Caco-2 (cell line): Measurements from ENCODE around the gene KDM3B. TPM values are rescaled to one million over a fixed set of nuclear protein-coding genes. Genes with fewer than 3 reads are reported as not detected.

Experiments
- BruUV-seq: library from RNA; stranded (reverse); fragments of 400-500 nt; replicated peaks from 2 replicates; lab custom pipeline; 2021; lab: Mats Ljungman, UMichigan
- CTCF ChIA-PET: fragments of 300-600 bp; sonication (Branson Sonifier 250); formaldehyde crosslinking; loops from one replicate; lab custom pipeline; 2022; ENCODE audit warnings: antibody characterized with exemption; lab: Charles Lee
- POLR2A ChIA-PET: fragments of 300-600 bp; sonication (Branson Sonifier 250); formaldehyde crosslinking; loops from one replicate; lab custom pipeline; 2022; ENCODE audit warnings: antibody characterized with exemption; lab: Charles Lee
- DNase-seq, 2 experiments: peaks; one replicate each; pipeline versions ENCODE4 v3.0.0 to v3.0.0-alpha.2; 2020 to 2022
- H3K27me3 ChIP-seq: replicated peaks from 2 replicates; pipeline ENCODE4 v1.6.0; 2011; ENCODE audit warnings: low read length; ENCODE audit not compliant: control insufficient read depth, insufficient read depth
- H3K36me3 ChIP-seq: 2 replicates; pipeline ENCODE4 v1.5.1; 2011; ENCODE audit warnings: low read length; ENCODE audit not compliant: control insufficient read depth, insufficient read depth
- H3K4me1 ChIP-seq: fragments of 250-450 bp; sonication (Bioruptor Pico); 2 replicates; pipeline ENCODE4 v1.5.1; 2020; ENCODE audit warnings: mild to moderate bottlenecking
- H3K4me3 ChIP-seq: 2 replicates; pipeline ENCODE4 v1.5.1; 2011; ENCODE audit warnings: low read depth, mild to moderate bottlenecking, control low read depth, low read length
- H3K9me3 ChIP-seq: fragments of 250-450 bp; sonication (Bioruptor Pico); 2 replicates; pipeline ENCODE4 v1.5.1; 2020; ENCODE audit warnings: mild to moderate bottlenecking, moderate library complexity
- H3K27ac Mint-ChIP-seq: one replicate; pipeline ENCODE4 v1.8.0; 2022; ENCODE audit warnings: mixed read lengths; ENCODE audit not compliant: unreplicated experiment
- H3K27me3 Mint-ChIP-seq: one replicate; pipeline ENCODE4 v1.8.0; 2022; ENCODE audit warnings: mixed read lengths; ENCODE audit not compliant: insufficient read depth, unreplicated experiment
- H3K36me3 Mint-ChIP-seq: one replicate; pipeline ENCODE4 v1.8.0; 2022; ENCODE audit warnings: mild to moderate bottlenecking, mixed read lengths; ENCODE audit not compliant: insufficient read depth, unreplicated experiment
- H3K4me1 Mint-ChIP-seq: one replicate; pipeline ENCODE4 v1.8.0; 2022; ENCODE audit warnings: low read depth, mixed read lengths; ENCODE audit not compliant: unreplicated experiment
- H3K4me3 Mint-ChIP-seq: one replicate; pipeline ENCODE4 v1.8.0; 2022; ENCODE audit warnings: mild to moderate bottlenecking, moderate library complexity, mixed read lengths; ENCODE audit not compliant: unreplicated experiment
- H3K9me3 Mint-ChIP-seq: one replicate; pipeline ENCODE4 v1.8.0; 2022; ENCODE audit warnings: mixed read lengths; ENCODE audit not compliant: unreplicated experiment
- intact Hi-C: fragments of 100-400 bp; cut with micrococcal nuclease; formaldehyde crosslinking; loops from one replicate; pipeline ENCODE4 v1.10.0; 2022; ENCODE audit not compliant: unreplicated experiment
- total RNA-seq: library from RNA; stranded (reverse); gene quantifications from 2 replicates; pipeline ENCODE4 v1.2.3, GENCODE V29; 2022
- TF ChIP-seq, protein P1 (sequence below), 2 experiments: fragments of 200-600 bp in 1 of 2; IDR thresholded peaks; 1 replicate in 1 of 2; 2 replicates in 1 of 2; pipeline versions ENCODE4 v1.5.1 to v1.8.0; 2011 to 2022; ENCODE audit warnings: antibody characterized with exemption in 1 of 2, control low read depth in 1 of 2, inconsistent platforms in 1 of 2, low read depth in 1 of 2, low read length in 1 of 2, mild to moderate bottlenecking in 1 of 2, moderate library complexity in 1 of 2; ENCODE audit not compliant: insufficient read depth in 1 of 2, severe bottlenecking in 1 of 2, unreplicated experiment in 1 of 2

The KDM3B gene
- total RNA-seq, 1 experiment from 2014 or later, result 71.8 TPM

DNA sequence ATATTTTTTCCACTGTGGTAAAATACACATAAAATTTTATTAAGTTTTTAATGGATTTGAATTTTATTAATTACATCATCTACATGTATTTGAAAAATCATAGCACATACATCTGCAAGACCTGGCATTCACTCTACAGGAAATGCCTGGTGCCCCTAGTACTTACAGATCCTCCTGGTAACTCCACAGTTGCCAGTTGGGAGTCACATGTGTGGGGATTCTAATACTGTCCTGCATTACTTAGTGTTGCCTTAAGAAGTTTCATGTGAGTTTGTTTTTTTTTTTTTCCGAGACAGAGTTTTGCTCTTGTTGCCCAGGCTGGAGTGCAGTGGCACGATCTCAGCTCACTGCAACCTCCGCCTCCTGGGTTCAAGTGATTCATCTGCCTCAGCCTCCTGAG, 18.1 kb downstream of the KDM3B start:
- Histone ChIP-seq H3K36me3 (no peaks in the 10 kb centered on the region), H3K4me3 (no peak overlapping the region), H3K27me3 (no peaks in the 10 kb centered on the region), H3K4me1 (no peaks in the 10 kb centered on the region), H3K9me3 (no peaks in the 10 kb centered on the region)
- no peak for DNase-seq
- ChIA-PET POLR2A (no interaction called here), CTCF (interaction anchor here (0.6 to 1.6 kb wide), 3 partner anchors 17 to 95 kb away, joined by 3 to 6 read pairs (median 4); partner anchors contain the start of gene KDM3B)
- no peaks in the 10 kb centered on the region for H3K9me3 Mint-ChIP-seq
- TF ChIP-seq, protein P1, sequence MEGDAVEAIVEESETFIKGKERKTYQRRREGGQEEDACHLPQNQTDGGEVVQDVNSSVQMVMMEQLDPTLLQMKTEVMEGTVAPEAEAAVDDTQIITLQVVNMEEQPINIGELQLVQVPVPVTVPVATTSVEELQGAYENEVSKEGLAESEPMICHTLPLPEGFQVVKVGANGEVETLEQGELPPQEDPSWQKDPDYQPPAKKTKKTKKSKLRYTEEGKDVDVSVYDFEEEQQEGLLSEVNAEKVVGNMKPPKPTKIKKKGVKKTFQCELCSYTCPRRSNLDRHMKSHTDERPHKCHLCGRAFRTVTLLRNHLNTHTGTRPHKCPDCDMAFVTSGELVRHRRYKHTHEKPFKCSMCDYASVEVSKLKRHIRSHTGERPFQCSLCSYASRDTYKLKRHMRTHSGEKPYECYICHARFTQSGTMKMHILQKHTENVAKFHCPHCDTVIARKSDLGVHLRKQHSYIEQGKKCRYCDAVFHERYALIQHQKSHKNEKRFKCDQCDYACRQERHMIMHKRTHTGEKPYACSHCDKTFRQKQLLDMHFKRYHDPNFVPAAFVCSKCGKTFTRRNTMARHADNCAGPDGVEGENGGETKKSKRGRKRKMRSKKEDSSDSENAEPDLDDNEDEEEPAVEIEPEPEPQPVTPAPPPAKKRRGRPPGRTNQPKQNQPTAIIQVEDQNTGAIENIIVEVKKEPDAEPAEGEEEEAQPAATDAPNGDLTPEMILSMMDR (IDR thresholded peaks at IDR 0.05; ENCODE audit: insufficient read depth in 1 of 2, low read depth in 1 of 2, low read length in 1 of 2, severe bottlenecking in 1 of 2, unreplicated experiment in 1 of 2), result no peak
- H3K27me3 Mint-ChIP-seq, result no peaks in the 10 kb centered on the region
- H3K27ac Mint-ChIP-seq, result no peak overlapping the region
- H3K4me3 Mint-ChIP-seq, result no peak overlapping the region
- peaks cover 23% of the 10 kb centered on the region for H3K36me3 Mint-ChIP-seq
- no TSS peak for BruUV-seq
- intact Hi-C loops, result no loop called here
- H3K4me1 Mint-ChIP-seq, result peaks cover 5% of the 10 kb centered on the region

DNA sequence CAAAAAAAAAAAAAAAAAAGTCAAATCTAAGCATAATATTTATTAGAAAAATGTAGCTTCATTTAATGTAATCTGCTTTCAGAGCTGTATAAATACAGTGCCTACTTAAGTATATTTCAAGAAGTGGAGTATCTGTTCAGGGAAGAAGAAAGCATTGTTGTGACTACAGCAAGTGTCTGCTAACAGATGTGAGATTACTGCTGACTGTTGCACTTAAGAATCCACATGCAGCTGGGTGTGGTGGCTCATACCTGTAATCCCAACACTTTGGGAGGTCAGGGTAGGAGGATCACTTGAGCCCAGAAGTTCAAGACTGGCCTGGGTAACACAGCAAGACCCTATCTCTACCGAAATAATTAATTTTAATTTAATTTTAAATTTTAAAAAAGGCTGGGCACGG, 19.0 kb downstream of the KDM3B start:
- no peaks in the 10 kb centered on the region for H3K36me3 ChIP-seq
- Mint-ChIP-seq H3K4me3 (no peak overlapping the region), H3K9me3 (no peaks in the 10 kb centered on the region), H3K36me3 (peaks cover 28% of the 10 kb centered on the region), H3K4me1 (peaks cover 5% of the 10 kb centered on the region), H3K27me3 (no peaks in the 10 kb centered on the region), H3K27ac (no peak overlapping the region)
- H3K27me3 ChIP-seq, result no peaks in the 10 kb centered on the region
- no peak for DNase-seq
- H3K4me1 ChIP-seq, result no peaks in the 10 kb centered on the region
- ChIA-PET CTCF (interaction anchor here (0.7 to 1.6 kb wide), 2 partner anchors 19 to 309 kb away, joined by 3 to 4 read pairs; partner anchors contain the start of gene KDM3B), POLR2A (interaction anchor here (0.6 kb wide), 1 partner anchor 11 kb away, joined by 3 read pairs; no protein-coding TSS in a partner anchor)
- H3K4me3 ChIP-seq, result no peak overlapping the region
- TF ChIP-seq, protein P1 (IDR thresholded peaks at IDR 0.05; ENCODE audit: insufficient read depth in 1 of 2, low read depth in 1 of 2, low read length in 1 of 2, severe bottlenecking in 1 of 2, unreplicated experiment in 1 of 2), result no peak
- intact Hi-C loops, result no loop called here
- no TSS peak for BruUV-seq
- no peaks in the 10 kb centered on the region for H3K9me3 ChIP-seq

GRCh38 chr5:138372225-138372624, 19.7 kb downstream of the KDM3B start:
- TF ChIP-seq, protein P1 (IDR thresholded peaks at IDR 0.05; ENCODE audit: insufficient read depth in 1 of 2, low read depth in 1 of 2, low read length in 1 of 2, severe bottlenecking in 1 of 2, unreplicated experiment in 1 of 2), result no peak
- BruUV-seq, result no TSS peak
- POLR2A ChIA-PET, result no interaction called here
- Histone ChIP-seq H3K9me3 (no peaks in the 10 kb centered on the region), H3K27me3 (no peaks in the 10 kb centered on the region), H3K4me1 (no peaks in the 10 kb centered on the region), H3K4me3 (no peak overlapping the region), H3K36me3 (no peaks in the 10 kb centered on the region; the same call in 1 of the 2 replicates)
- CTCF ChIA-PET, result interaction anchor here (2.1 kb wide), 1 partner anchor 20 kb away, joined by 7 read pairs; the partner anchor contains the start of gene KDM3B
- intact Hi-C loops, result no loop called here
- no peak overlapping the region for H3K27ac Mint-ChIP-seq
- no peaks in the 10 kb centered on the region for H3K9me3 Mint-ChIP-seq
- peaks cover 35% of the 10 kb centered on the region for H3K36me3 Mint-ChIP-seq
- peaks cover 5% of the 10 kb centered on the region for H3K4me1 Mint-ChIP-seq
- H3K4me3 Mint-ChIP-seq, result no peak overlapping the region
- no peaks in the 10 kb centered on the region for H3K27me3 Mint-ChIP-seq
- no peak for DNase-seq
